Heart right ventricle (tissue), 16 donors: Measurements from ENCODE around the gene SNX1. TPM values are rescaled to one million over a fixed set of nuclear protein-coding genes. Genes with fewer than 3 reads are reported as not detected.

Experiments
- ATAC-seq, 8 donors: fragments of 200-7000 bp; cut with Tn5 transposase; one replicate each; pipeline ENCODE4 v1.9.1; 2020; ENCODE audit warnings: mild to moderate bottlenecking in 8 of 8, moderate library complexity in 8 of 8, moderate number of reproducible peaks in 1 of 8
- DNase-seq, 2 donors: peaks; one replicate each; pipeline ENCODE4 v3.0.0-alpha.2; 2020
- H3K27ac ChIP-seq, 10 donors: fragments of 200-600 bp; sonication (generic) in 2 of 10; one replicate each; pipeline versions ENCODE4 v1.5.0 to v1.8.0; 2020 to 2022; ENCODE audit warnings: mild to moderate bottlenecking in 3 of 10
- H3K27me3 ChIP-seq, 7 donors: fragments of 200-600 bp; one replicate each; pipeline ENCODE4 v1.8.0; 2021 to 2022; ENCODE audit warnings: mild to moderate bottlenecking in 2 of 7
- H3K36me3 ChIP-seq, 9 donors: fragments of 200-600 bp; sonication (generic) in 1 of 9; one replicate each; pipeline versions ENCODE4 v1.5.0 to v1.8.0; 2020 to 2022; ENCODE audit warnings: mild to moderate bottlenecking in 2 of 9
- H3K4me1 ChIP-seq, 9 donors: fragments of 200-600 bp; sonication (generic) in 1 of 9; one replicate each; pipeline versions ENCODE4 v1.5.0 to v1.8.0; 2020 to 2022; ENCODE audit warnings: mild to moderate bottlenecking in 4 of 9
- H3K4me3 ChIP-seq, 10 donors: fragments of 200-600 bp; sonication (generic) in 2 of 10; one replicate each; pipeline versions ENCODE4 v1.5.0 to v1.8.0; 2020 to 2022; ENCODE audit warnings: mild to moderate bottlenecking in 7 of 10, moderate library complexity in 2 of 10
- H3K9me3 ChIP-seq, 11 donors: fragments of 200-600 bp in 10 of 11; sonication (generic) in 2 of 11; one replicate each; pipeline versions ENCODE4 v1.5.0 to v1.8.0; 2013 to 2022; ENCODE audit warnings: mild to moderate bottlenecking in 2 of 11, control low read depth in 1 of 11, moderate library complexity in 1 of 11
- WGBS, 2 donors: extraction: QIAGEN DNeasy Blood & Tissue Kit; methylation state at CpG; one replicate each; pipeline ENCODE4 v1.1.7; 2013; ENCODE audit warnings: inconsistent platforms in 1 of 2; 5-methylcytosine and 5-hydroxymethylcytosine counted together
- intact Hi-C, 10 donors: fragments of 100-400 bp; cut with DNase I; formaldehyde crosslinking; loops; one replicate each; pipeline versions ENCODE4 v1.11.1 to v1.14.2; 2022
- polyA plus RNA-seq, 2 donors: library from polyadenylated mRNA; stranded (reverse); fragments of 200-250 nt; gene quantifications; one replicate each; pipeline ENCODE4 v1.2.3, GENCODE V29; 2013
- total RNA-seq, 10 donors: library from RNA; stranded (reverse); fragmentation: NEBNext Ultra II Directional in 3 of 10; extraction: Animal tissue kit (Norgen Biotek cat#: 25700) in 3 of 10; gene quantifications; one replicate each; pipeline versions ENCODE4 v1.2.1 to v1.2.4, GENCODE V29; 2021 to 2023
- TF ChIP-seq, protein P1 (sequence below), 9 donors: fragments of 200-600 bp; sonication (generic) in 2 of 9; IDR thresholded peaks; one replicate each; pipeline versions ENCODE4 v1.5.0 to v1.8.0; 2021 to 2022; ENCODE audit warnings: antibody characterized with exemption in 9 of 9, mild to moderate bottlenecking in 5 of 9, moderate library complexity in 1 of 9
- donor health status: Arrhythmogenic right ventricular cardiomyopathy.
- donor health status: ischemic (EF 13 %, LVEDD 7.1; RV severe dilation, severe dysfunction).
- donor health status: healthy with polysubstance abuse.
- donor health status: DM: no; HTN: yes; CAD: no.
- donor health status: DM: no; HTN: no; CAD: no.
- donor health status: ischemic (EF 25% LVEDD 6.9; RV normal size, moderate dysfunction).
- donor health status: ischemic (EF 25% LVEDD 5.7; RV mildly dilated, moderate dysfunction).
- donor health status: healthy.
- donor health status: DM: yes; HTN: yes; CAD: no.
- donor health status: Ischemic cardiomyopathy.
- donor health status: ischemic (EF 35%, LVEDD 5.7; RV mildly dilated, moderate dysfunction).
- donor health status: nonischemic (EF 11% LVEDD 7.7; RV severe dilation, severe dysfunction).
- donor health status: DM: yes; HTN: yes; CAD: no.
- donor health status: PGD.
- donor health status: ischemic (EF 29% LVEDD 5.4; RV normal size, mild dysfunction).
- donor health status: nonischemic (EF 23%, LVEDD 6.1; RV moderate dilation, normal function).

SNX1 gene
- total and polyA plus RNA-seq, 12 donors: 44.9 to 110 (median 88.7) TPM

- Histone ChIP-seq H3K36me3 (peaks cover 8 to 100% (median 63%) of the 10 kb centered on the region in 9 donors), H3K9me3 (no peaks in the 10 kb centered on the region), H3K4me1 (peaks cover 0 to 34% (median 23%) of the 10 kb centered on the region in 9 donors), H3K27me3 (no peaks in the 10 kb centered on the region), H3K4me3 (no peak overlapping the region), H3K27ac (peak overlapping the region in 5 of 10 donors; percentile 8 to 44 (median 26))
- DNase-seq (no peak), ATAC-seq (peak in 7 of 8 donors; percentile 34 to 77 (median 55))
- intact Hi-C loops: no loop called here
- TF ChIP-seq, protein P1, sequence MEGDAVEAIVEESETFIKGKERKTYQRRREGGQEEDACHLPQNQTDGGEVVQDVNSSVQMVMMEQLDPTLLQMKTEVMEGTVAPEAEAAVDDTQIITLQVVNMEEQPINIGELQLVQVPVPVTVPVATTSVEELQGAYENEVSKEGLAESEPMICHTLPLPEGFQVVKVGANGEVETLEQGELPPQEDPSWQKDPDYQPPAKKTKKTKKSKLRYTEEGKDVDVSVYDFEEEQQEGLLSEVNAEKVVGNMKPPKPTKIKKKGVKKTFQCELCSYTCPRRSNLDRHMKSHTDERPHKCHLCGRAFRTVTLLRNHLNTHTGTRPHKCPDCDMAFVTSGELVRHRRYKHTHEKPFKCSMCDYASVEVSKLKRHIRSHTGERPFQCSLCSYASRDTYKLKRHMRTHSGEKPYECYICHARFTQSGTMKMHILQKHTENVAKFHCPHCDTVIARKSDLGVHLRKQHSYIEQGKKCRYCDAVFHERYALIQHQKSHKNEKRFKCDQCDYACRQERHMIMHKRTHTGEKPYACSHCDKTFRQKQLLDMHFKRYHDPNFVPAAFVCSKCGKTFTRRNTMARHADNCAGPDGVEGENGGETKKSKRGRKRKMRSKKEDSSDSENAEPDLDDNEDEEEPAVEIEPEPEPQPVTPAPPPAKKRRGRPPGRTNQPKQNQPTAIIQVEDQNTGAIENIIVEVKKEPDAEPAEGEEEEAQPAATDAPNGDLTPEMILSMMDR (IDR thresholded peaks at IDR 0.05): no peak
- 61 to 66% methylated on average over 4 of the region's 4 CpGs for WGBS, 2 donors
Measured at GRCh38 chr15:64132217-64132616, 36.4 kb downstream of the SNX1 start.

GRCh38 chr15:64133623-64134344 lies 38.0 kb downstream of the SNX1 start:
- peak overlapping the region in 3 of 10 donors; percentile 15 to 45 (median 20) for H3K27ac ChIP-seq
- H3K27me3 ChIP-seq: no peaks in the 10 kb centered on the region
- H3K4me3 ChIP-seq: no peak overlapping the region
- TF ChIP-seq, protein P1 (IDR thresholded peaks at IDR 0.05): no peak
- H3K36me3 ChIP-seq: peaks cover 8 to 100% (median 70%) of the 10 kb centered on the region in 9 donors
- peaks cover 0 to 34% (median 22%) of the 10 kb centered on the region in 9 donors for H3K4me1 ChIP-seq
- 92 to 93% methylated on average over 10 of the region's 10 CpGs for WGBS, 2 donors
- ATAC-seq (no peak), DNase-seq (no peak)
- intact Hi-C loops: no loop called here
- H3K9me3 ChIP-seq: no peaks in the 10 kb centered on the region

DNA sequence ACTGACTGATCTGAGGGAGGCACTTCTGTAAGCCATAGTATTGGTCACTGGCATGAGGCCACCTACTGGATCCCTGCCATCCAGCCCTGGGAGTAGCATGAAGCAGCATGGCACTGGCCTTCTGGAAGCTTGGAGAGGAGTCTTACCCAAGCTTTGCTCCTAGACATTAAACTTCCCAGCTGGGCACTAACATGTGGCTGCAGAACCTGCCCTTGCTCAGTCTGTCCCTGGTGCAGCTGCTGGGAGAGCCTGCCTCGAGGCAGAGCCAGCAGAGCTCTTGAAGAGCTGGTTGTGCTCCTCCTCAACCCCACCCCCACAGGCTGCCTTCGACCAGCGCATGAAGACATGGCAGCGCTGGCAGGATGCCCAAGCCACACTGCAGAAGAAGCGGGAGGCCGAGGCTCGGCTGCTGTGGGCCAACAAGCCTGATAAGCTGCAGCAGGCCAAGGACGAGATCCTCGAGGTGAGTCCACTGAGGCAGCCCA lies 38.6 kb downstream of the SNX1 start:
- Histone ChIP-seq H3K4me3 (no peak overlapping the region), H3K36me3 (peaks cover 8 to 96% (median 68%) of the 10 kb centered on the region in 9 donors), H3K4me1 (peaks cover 0 to 34% (median 22%) of the 10 kb centered on the region in 9 donors), H3K27ac (peak overlapping the region in 3 of 10 donors; percentile 15 to 45 (median 20)), H3K27me3 (no peaks in the 10 kb centered on the region), H3K9me3 (no peaks in the 10 kb centered on the region)
- ATAC-seq: peak in 6 of 8 donors; percentile 18 to 71 (median 42)
- peak; percentile 53 to 70 for DNase-seq
- intact Hi-C loops: no loop called here
- WGBS, 2 donors: 42 to 63% methylated on average over 9 of the region's 9 CpGs
- TF ChIP-seq, protein P1 (IDR thresholded peaks at IDR 0.05): no peak

DNA sequence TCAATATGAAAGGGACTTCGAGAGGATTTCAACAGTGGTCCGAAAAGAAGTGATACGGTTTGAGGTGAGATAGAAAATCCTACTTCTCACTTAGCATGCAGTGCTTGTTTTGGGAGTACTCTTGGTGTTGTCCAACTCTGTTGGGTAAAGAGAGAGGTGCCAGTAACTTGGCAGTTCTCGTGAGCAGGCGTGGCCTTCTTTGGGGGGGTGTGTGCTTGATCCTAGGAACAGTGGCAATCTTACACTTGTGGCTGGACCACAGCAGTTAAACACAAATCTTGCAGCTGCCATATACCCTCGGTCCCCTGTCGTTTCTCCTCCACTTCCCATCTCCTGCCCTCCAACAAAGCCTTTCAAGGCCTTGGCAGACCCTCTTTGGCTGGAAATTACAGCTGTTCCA lies 40.6 kb downstream of the SNX1 start:
- Histone ChIP-seq H3K36me3 (peaks cover 0 to 93% (median 49%) of the 10 kb centered on the region in 9 donors), H3K4me3 (no peak overlapping the region), H3K9me3 (no peaks in the 10 kb centered on the region), H3K27ac (no peak overlapping the region), H3K27me3 (no peaks in the 10 kb centered on the region), H3K4me1 (peaks cover 0 to 34% (median 21%) of the 10 kb centered on the region in 9 donors)
- ATAC-seq: no peak
- no peak for DNase-seq
- WGBS, 2 donors: 87 to 97% methylated on average over 7 of the region's 7 CpGs
- TF ChIP-seq, protein P1 (IDR thresholded peaks at IDR 0.05): no peak
- intact Hi-C loops: no loop called here
